Hepatocyte (in vitro differentiated cells): ENCODE results near the gene KCNN3. TPM values are rescaled to one million over a fixed set of nuclear protein-coding genes. Genes with fewer than 3 reads are reported as not detected.

Experiments used
- DNase-seq: peaks from one replicate; pipeline ENCODE4 v3.0.0-alpha.2; 2016; ENCODE audit warnings: low spot score
- H2AFZ ChIP-seq: fragments of 200-600 bp; sonication (generic); 2 replicates; pipeline ENCODE4 v1.6.0; 2016; ENCODE audit warnings: antibody characterized with exemption, mild to moderate bottlenecking
- H3K27ac ChIP-seq: fragments of 200-600 bp; sonication (generic); 2 replicates; pipeline ENCODE4 v1.5.1; 2016; ENCODE audit warnings: mild to moderate bottlenecking
- H3K27me3 ChIP-seq: fragments of 200-600 bp; sonication (generic); 2 replicates; pipeline ENCODE4 v1.6.1; 2016
- H3K36me3 ChIP-seq: fragments of 200-600 bp; sonication (generic); replicated peaks from 2 replicates; pipeline ENCODE4 v1.5.1; 2016; ENCODE audit warnings: low read depth; ENCODE audit not compliant: insufficient read depth
- H3K4me1 ChIP-seq: fragments of 200-600 bp; sonication (generic); 2 replicates; pipeline ENCODE4 v1.5.1; 2016; ENCODE audit warnings: mild to moderate bottlenecking, moderate library complexity; ENCODE audit not compliant: insufficient read depth
- H3K4me2 ChIP-seq: fragments of 200-600 bp; sonication (generic); 2 replicates; pipeline ENCODE4 v1.6.0; 2016
- H3K4me3 ChIP-seq: fragments of 200-600 bp; sonication (generic); 2 replicates; pipeline ENCODE4 v1.5.1; 2016; ENCODE audit warnings: mild to moderate bottlenecking
- H3K79me2 ChIP-seq: fragments of 200-600 bp; sonication (generic); 2 replicates; pipeline ENCODE4 v1.6.0; 2017; ENCODE audit warnings: mild to moderate bottlenecking
- H3K9me2 ChIP-seq: fragments of 200-600 bp; sonication (generic); replicated peaks from 2 replicates; pipeline ENCODE4 v1.6.0; 2017; ENCODE audit warnings: mild to moderate bottlenecking; ENCODE audit not compliant: insufficient read depth
- H3K9me3 ChIP-seq: fragments of 200-600 bp; sonication (generic); 2 replicates; pipeline ENCODE4 v1.5.1; 2016; ENCODE audit warnings: low read depth, mild to moderate bottlenecking
- H4K20me1 ChIP-seq: fragments of 200-600 bp; sonication (generic); 2 replicates; pipeline ENCODE4 v1.6.0; 2016; ENCODE audit warnings: mild to moderate bottlenecking; ENCODE audit not compliant: insufficient read depth, poor library complexity, severe bottlenecking
- CTCF ChIP-seq: fragments of 200-600 bp; sonication (generic); IDR thresholded peaks from 2 replicates; pipeline ENCODE4 v1.5.1; 2016; ENCODE audit warnings: antibody characterized with exemption, mild to moderate bottlenecking; ENCODE audit not compliant: poor library complexity
- EZH2 ChIP-seq: fragments of 200-600 bp; sonication (generic); IDR thresholded peaks from 2 replicates; pipeline ENCODE4 v1.6.1; 2016; ENCODE audit warnings: antibody characterized with exemption, mild to moderate bottlenecking, borderline replicate concordance
- EZH2phosphoT487 ChIP-seq: fragments of 200-600 bp; sonication (generic); IDR thresholded peaks from one replicate; pipeline ENCODE4 v1.6.1; 2018; ENCODE audit warnings: antibody characterized with exemption, mild to moderate bottlenecking, low read depth, moderate library complexity; ENCODE audit not compliant: unreplicated experiment, severe bottlenecking
- whole genome bisulfite sequencing: methylation state at CpG from one replicate; pipeline ENCODE4 v1.1.6; 2016; ENCODE audit warnings: low lambda C conversion rate; ENCODE audit errors: missing lambda C conversion rate; 5-methylcytosine and 5-hydroxymethylcytosine counted together
- polyA plus RNA-seq: library from polyadenylated mRNA; unstranded; fragments of >200 nt; fragmentation: Nextera tagmentation; extraction: Ambion mirVana; gene quantifications from 2 replicates; pipeline ENCODE4 v1.2.1, GENCODE V29; 2016
- total RNA-seq: library from RNA; depleted of rRNA; stranded (reverse); fragments of >200 nt; gene quantifications from 2 replicates; pipeline ENCODE4 v1.2.3, GENCODE V29; 2014

Gene KCNN3
- total and polyA plus RNA-seq, 2 experiments from 2014 or later, result 0.56 to 0.67 TPM

GRCh38 chr1:154730259-154730658 is 139.8 kb downstream of the KCNN3 start:
- Histone ChIP-seq H3K36me3 (no peaks in the 10 kb centered on the region), H3K27ac (no peak overlapping the region), H3K9me3 (no peaks in the 10 kb centered on the region), H2AFZ (no peak overlapping the region), H3K4me1 (no peaks in the 10 kb centered on the region), H3K9me2 (no peaks in the 10 kb centered on the region), H4K20me1 (no peaks in the 10 kb centered on the region), H3K79me2 (no peaks in the 10 kb centered on the region), H3K27me3 (no peaks in the 10 kb centered on the region), H3K4me3 (no peak overlapping the region), H3K4me2 (no peak overlapping the region)
- 69% methylated on average over 1 of the region's 1 CpG for WGBS
- DNase-seq, result peak; percentile 35
- TF ChIP-seq CTCF, result no peak
- no peak for TF ChIP-seq EZH2
- TF ChIP-seq EZH2phosphoT487, result no peak

DNA sequence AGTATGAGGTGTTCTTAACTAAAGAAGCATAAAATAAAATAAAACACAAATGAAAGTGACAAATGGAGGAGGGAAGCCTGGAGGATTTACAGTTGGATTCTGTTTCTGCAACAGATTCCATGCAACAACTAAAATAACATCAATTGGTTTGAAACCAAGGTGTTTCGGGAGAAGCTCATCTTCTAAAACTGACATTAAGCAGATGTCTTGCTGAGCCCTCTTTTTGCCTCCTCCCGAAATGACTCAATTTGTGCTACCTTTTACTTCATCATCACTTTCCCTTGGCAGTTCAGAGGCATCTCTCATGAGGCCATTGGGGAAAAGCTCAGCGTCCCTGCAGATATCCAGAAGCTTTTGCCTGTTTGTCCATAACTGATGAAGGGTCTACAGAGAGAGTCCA is 140.5 kb downstream of the KCNN3 start:
- no peaks in the 10 kb centered on the region for H3K9me2 ChIP-seq
- 93% methylated on average over 3 of the region's 3 CpGs for WGBS
- no peak overlapping the region for H2AFZ ChIP-seq
- no peak overlapping the region for H3K4me2 ChIP-seq
- H4K20me1 ChIP-seq, result no peaks in the 10 kb centered on the region
- H3K4me3 ChIP-seq, result no peak overlapping the region
- no peaks in the 10 kb centered on the region for H3K36me3 ChIP-seq
- DNase-seq, result no peak
- H3K27me3 ChIP-seq, result no peaks in the 10 kb centered on the region
- TF ChIP-seq CTCF, result no peak
- TF ChIP-seq EZH2phosphoT487, result no peak
- TF ChIP-seq EZH2, result no peak
- no peaks in the 10 kb centered on the region for H3K4me1 ChIP-seq
- no peaks in the 10 kb centered on the region for H3K79me2 ChIP-seq
- H3K9me3 ChIP-seq, result no peaks in the 10 kb centered on the region
- no peak overlapping the region for H3K27ac ChIP-seq

DNA sequence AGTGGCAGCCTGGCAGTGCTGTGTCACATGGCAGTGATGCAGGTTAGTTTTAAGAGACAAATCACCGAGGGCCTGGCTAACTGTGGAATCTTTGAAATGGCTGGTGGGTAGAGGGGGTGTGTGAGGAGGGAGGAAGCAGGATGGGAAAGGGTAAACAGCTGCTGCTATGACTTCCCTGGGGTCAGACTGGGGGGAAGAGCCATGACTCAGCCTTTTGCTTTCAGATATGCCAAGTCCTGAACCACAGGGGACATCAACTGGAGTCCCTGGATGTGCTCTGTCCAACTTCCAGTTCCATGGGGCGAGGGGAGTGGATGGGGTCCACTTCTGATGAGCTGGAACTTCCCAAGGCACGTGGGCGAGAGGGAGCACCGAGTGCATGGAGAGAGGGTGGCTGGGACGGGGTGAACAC is 141.0 kb downstream of the KCNN3 start:
- H3K9me3 ChIP-seq, result no peaks in the 10 kb centered on the region
- H3K9me2 ChIP-seq, result no peaks in the 10 kb centered on the region
- TF ChIP-seq CTCF (no peak), EZH2 (no peak), EZH2phosphoT487 (no peak)
- WGBS, result 88% methylated on average over 6 of the region's 6 CpGs
- H2AFZ ChIP-seq, result no peak overlapping the region
- H4K20me1 ChIP-seq, result no peaks in the 10 kb centered on the region
- no peak overlapping the region for H3K4me3 ChIP-seq
- H3K36me3 ChIP-seq, result no peaks in the 10 kb centered on the region
- no peaks in the 10 kb centered on the region for H3K4me1 ChIP-seq
- H3K27me3 ChIP-seq, result no peaks in the 10 kb centered on the region
- H3K4me2 ChIP-seq, result no peak overlapping the region
- H3K79me2 ChIP-seq, result no peaks in the 10 kb centered on the region
- no peak for DNase-seq
- H3K27ac ChIP-seq, result no peak overlapping the region
